ENCODE results near the gene ZFYVE9.
"Not testable (repeated sequence)": the region's sequence is repeated elsewhere in the genome, so short reads cannot be mapped to it uniquely, and the experiment has no call there.

The ZFYVE9 gene

DNA sequence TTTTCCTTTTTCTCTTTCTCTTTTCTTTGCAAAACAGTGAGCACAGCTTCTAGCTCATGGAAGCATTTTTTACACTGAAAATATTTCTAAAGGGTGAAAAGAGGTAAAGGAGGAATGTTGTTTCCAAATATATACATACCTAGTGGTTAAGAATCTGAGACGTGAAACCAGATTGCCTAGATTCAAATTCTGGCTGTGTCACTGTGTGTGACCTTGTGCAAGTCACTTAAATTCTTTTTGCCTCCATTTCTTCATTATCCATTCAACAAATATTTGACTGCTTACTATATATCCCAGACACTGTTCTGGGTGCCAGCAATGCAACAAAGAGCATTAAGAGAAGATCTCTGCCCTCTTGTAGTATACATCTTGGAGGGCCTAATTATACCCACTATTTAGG lies 53.3 kb downstream of the ZFYVE9 start:
- H3K27ac Mint-ChIP-seq, result no peak overlapping the region
- ATAC-seq, result no peak
- H3K9me3 Mint-ChIP-seq, result no peaks in the 10 kb centered on the region

DNA sequence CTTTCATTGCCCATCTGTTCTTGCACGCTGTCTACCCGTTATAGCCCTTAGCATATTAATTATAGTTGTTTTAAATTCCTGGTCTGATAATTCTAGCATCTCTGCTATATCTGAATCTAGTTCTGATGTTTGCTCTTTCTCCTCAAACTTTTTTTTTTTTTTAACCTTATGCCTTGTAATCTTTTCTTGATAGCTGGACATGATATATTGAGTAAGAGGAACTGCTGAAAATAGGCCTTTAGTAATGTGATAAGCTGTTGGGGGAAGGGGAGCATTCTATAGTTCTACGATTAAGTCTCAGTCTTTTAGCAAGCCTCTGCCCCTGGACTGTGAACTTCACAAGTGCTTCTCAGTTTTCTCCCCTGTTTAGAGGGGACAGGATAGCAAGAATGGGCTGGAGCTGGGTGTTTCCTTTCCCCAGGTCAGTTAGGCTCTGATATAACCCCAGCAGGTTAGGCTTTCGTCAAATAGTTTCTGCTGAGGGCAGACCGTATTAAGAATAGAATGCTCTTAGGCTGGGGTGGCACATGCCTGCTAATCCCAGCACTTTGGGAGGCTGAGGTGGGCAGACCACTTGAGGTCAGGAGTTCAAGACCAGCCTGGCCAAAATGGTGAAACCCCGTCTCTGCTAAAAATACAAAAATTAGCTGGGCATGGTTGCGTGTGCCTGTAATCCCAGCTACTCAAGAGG lies 62.2 kb downstream of the ZFYVE9 start:
- ATAC-seq, result no peak

More for the DNA sequence above, 53.3 kb downstream of the ZFYVE9 start:
- Mint-ChIP-seq H3K27me3 (peaks cover 13% of the 10 kb centered on the region), H3K36me3 (no peaks in the 10 kb centered on the region), H3K4me1 (no peaks in the 10 kb centered on the region), H3K4me3 (no peak overlapping the region)

DNA sequence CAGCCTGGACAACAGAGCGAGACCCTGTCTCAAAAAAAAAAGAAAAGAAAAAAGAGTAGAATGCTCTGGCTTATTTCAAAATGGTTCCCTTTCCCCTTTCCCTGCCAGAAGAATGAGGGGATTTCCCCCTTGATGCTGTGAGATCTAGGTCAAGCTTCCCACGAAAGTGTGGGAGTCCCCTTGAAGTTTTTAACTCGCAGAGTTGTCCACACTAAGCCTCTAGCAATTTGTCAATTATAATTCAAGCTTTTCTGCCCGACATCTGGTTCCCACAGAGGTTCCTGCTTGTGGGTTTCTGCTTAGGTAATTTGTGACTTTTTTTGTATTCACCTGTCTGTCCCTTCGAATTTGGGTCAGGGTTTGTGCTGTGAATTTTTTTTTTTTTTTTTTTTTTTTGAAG lies 62.8 kb downstream of the ZFYVE9 start:
- H3K9me3 Mint-ChIP-seq, result peaks cover 3% of the 10 kb centered on the region
- no peak overlapping the region for H3K27ac Mint-ChIP-seq
- peaks cover 6% of the 10 kb centered on the region for H3K36me3 Mint-ChIP-seq
- H3K27me3 Mint-ChIP-seq, result peaks cover 35% of the 10 kb centered on the region
- H3K4me3 Mint-ChIP-seq, result no peak overlapping the region
- no peaks in the 10 kb centered on the region for H3K4me1 Mint-ChIP-seq
- ATAC-seq, result no peak

More for the DNA sequence above, 62.2 kb downstream of the ZFYVE9 start:
- peaks cover 29% of the 10 kb centered on the region for H3K27me3 Mint-ChIP-seq
- no peaks in the 10 kb centered on the region for H3K4me1 Mint-ChIP-seq
- peaks cover 6% of the 10 kb centered on the region for H3K36me3 Mint-ChIP-seq
- no peak overlapping the region for H3K4me3 Mint-ChIP-seq
- no peak overlapping the region for H3K27ac Mint-ChIP-seq
- peaks cover 3% of the 10 kb centered on the region for H3K9me3 Mint-ChIP-seq

DNA sequence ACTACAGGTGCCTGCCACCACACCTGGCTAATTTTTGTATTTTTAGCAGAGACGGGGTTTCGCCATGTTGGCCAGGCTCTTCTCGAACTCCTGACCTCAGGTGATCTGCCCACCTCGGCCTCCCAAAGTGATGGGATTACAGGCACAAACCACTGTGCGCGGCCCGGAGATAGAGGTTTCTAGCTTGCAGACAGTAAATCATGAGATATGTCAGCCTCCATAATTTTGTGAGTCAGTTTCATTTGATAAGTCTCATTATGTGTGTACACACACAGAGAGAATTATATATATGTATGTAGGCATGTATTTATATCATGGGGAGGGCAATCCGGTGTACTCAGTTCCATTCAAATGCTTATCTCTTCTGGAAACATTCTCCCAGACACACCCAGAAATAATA lies 64.8 kb downstream of the ZFYVE9 start:
- H3K36me3 Mint-ChIP-seq, H3K27ac Mint-ChIP-seq, H3K4me3 Mint-ChIP-seq, H3K4me1 Mint-ChIP-seq, ATAC-seq, H3K9me3 Mint-ChIP-seq: not testable (repeated sequence)
- peaks cover 49% of the 10 kb centered on the region for H3K27me3 Mint-ChIP-seq

DNA sequence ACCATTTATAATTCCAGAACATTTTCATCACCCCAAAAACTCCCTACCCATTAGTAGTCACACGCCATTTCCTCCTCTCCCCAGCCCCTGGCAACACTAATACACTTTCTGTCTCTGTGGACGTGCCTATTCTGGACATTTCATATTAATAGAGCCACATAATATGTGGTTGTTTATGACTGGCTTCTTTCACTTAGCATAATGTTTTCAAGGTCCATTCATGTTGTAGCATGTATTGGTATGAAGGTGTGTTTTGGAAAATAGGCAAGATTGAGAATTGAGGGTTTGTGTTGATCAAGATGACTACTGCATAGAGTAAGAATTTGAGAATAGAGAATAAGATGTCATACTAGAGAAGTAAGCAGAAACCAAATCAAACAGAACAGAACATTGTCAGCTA lies 67.5 kb downstream of the ZFYVE9 start:
- Mint-ChIP-seq H3K4me1 (no peaks in the 10 kb centered on the region), H3K4me3 (no peak overlapping the region), H3K9me3 (no peaks in the 10 kb centered on the region), H3K27ac (no peak overlapping the region), H3K27me3 (peaks cover 43% of the 10 kb centered on the region), H3K36me3 (peaks cover 5% of the 10 kb centered on the region)
- no peak for ATAC-seq

DNA sequence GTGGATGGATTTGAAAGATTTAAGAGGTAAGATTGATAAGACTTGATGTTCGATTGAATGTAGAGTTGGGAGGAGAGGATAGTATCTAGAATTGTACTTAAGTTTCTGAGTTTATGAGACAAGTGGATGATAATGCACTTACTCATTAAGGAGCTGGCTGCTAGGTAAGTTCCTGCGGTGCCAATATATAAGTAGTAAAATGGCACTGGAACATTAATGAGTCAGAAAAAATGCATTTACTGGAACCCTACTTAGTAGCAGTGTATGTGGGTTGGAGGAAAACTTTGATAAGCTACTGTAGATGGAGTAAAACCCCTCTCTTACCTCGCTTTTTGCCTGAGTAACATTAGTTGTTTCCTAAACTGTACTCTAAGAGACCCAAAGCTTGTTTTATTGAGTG lies 68.2 kb downstream of the ZFYVE9 start:
- Mint-ChIP-seq H3K4me3 (no peak overlapping the region), H3K36me3 (peaks cover 5% of the 10 kb centered on the region), H3K9me3 (no peaks in the 10 kb centered on the region), H3K4me1 (no peaks in the 10 kb centered on the region), H3K27me3 (peaks cover 42% of the 10 kb centered on the region), H3K27ac (no peak overlapping the region)
- ATAC-seq, result no peak

DNA sequence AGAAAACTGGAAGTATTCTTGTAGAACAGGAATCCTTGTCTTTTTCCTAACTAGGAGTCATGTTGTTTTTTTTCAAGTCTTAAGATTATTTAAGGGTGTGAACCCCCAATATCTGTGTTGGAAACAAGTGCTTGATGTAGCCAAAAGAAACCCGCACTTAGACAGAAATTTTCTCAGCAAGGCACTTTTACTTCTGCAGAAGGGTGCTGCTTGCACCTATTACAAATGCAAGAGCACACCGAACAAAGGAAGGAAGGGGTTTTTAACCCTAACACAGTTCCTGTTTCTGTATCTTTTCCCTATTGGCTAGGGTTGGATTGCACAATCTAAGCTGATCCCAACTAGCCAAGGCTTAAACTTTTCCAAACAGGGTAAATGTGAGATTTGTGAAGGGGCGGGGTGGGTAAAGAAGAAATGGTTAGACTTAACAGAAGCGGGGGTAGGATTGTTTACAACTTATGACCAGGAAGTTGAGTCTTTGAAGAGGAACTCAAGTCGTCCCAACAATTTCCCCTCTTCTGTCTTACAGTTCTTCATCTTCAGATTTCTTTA lies 75.1 kb downstream of the ZFYVE9 start:
- no peak for ATAC-seq
- no peak overlapping the region for H3K4me3 Mint-ChIP-seq
- H3K9me3 Mint-ChIP-seq, result peaks cover 13% of the 10 kb centered on the region
- no peak overlapping the region for H3K27ac Mint-ChIP-seq
- peaks cover 21% of the 10 kb centered on the region for H3K27me3 Mint-ChIP-seq
- peaks cover 5% of the 10 kb centered on the region for H3K36me3 Mint-ChIP-seq
- H3K4me1 Mint-ChIP-seq, result no peaks in the 10 kb centered on the region

DNA sequence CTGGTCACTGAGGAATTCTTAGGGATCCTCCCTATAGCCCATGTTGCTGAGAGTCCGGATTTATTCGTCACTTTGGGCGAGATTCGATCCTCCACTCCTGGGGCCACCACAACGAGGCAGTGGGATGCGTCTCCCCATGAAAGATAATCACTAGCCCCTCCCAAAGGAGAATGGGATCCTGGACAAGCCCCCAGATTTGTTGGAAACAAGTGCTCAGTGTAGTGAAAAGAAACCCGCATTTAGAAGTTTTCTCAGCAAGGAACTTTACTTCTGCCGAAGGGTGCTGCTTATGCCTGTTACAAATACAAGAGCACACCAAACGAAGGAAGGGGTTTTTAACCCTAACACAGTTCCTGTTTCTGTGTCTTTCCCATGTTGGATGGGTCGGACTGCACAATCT lies 83.3 kb downstream of the ZFYVE9 start:
- H3K36me3 Mint-ChIP-seq, result no peaks in the 10 kb centered on the region
- H3K4me3 Mint-ChIP-seq, result no peak overlapping the region
- ATAC-seq, result no peak
- H3K4me1 Mint-ChIP-seq, result no peaks in the 10 kb centered on the region
- H3K27me3 Mint-ChIP-seq, result peaks cover 67% of the 10 kb centered on the region
- H3K27ac Mint-ChIP-seq, result no peak overlapping the region
- H3K9me3 Mint-ChIP-seq, result peaks cover 18% of the 10 kb centered on the region

DNA sequence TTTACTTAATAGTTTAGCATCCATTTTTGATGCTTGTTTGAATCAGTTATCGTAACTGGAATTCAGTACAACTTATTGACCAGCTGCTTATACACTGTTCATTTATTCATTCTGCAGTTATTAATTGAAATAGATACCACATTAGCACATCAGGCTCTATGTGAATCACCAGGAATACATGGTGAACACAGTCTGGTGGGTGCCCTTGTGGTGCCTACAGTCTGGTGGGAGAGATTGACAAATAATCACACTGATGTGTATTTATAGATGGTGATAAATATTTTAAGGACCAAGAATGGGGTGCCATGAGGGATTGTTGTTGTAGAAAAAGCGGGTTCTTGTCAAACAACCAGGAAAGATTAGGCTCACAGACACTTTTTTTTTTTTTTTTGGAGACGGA lies 87.6 kb downstream of the ZFYVE9 start:
- Mint-ChIP-seq H3K4me3 (no peak overlapping the region), H3K4me1 (no peaks in the 10 kb centered on the region), H3K27me3 (peaks cover 65% of the 10 kb centered on the region), H3K9me3 (peaks cover 14% of the 10 kb centered on the region), H3K27ac (no peak overlapping the region), H3K36me3 (no peaks in the 10 kb centered on the region)
- ATAC-seq, result no peak

DNA sequence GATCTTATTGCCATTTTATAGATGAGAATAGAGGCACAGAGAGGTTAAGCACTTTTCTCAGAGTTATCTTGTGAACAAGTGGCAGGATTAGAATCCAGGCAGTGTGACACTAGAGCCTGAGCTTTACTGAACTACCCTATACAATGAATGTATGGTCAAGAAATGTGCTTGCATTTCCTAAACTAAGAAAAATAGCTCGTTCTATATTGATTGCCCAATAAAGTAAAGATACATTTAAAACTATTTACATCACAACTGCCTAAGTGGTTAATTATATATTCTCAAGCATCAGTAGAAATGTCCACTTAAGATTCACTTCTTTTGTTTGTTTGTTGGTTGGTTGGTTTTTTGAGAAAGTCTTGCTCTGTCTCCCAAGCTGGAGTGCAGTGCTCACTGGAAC lies 91.6 kb downstream of the ZFYVE9 start:
- Mint-ChIP-seq H3K27me3 (peaks cover 87% of the 10 kb centered on the region), H3K27ac (no peak overlapping the region), H3K9me3 (no peaks in the 10 kb centered on the region), H3K4me3 (no peak overlapping the region), H3K4me1 (no peaks in the 10 kb centered on the region), H3K36me3 (no peaks in the 10 kb centered on the region)
- no peak for ATAC-seq

DNA sequence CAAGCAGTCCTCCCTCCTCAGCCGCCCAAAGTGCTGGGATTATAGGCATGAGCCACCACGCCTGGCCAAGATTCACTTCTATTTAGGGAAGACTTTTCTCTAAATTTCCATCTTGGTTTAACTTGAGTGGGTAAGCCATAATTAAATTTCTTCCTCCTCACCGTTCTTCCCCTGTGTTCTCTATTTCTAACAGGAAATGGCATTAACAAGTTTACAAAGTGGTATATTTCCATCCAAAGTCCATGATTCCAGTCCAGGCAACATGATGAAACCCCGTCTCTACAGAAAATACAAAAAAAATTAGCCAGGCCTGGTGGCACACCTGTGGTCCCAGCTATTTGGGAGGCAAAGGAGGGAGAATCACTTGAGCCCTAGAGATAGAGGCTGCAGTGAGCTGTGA lies 92.1 kb downstream of the ZFYVE9 start:
- Mint-ChIP-seq H3K36me3 (no peaks in the 10 kb centered on the region), H3K4me3 (no peak overlapping the region), H3K9me3 (no peaks in the 10 kb centered on the region), H3K4me1 (no peaks in the 10 kb centered on the region), H3K27ac (no peak overlapping the region), H3K27me3 (peaks cover 87% of the 10 kb centered on the region)
- no peak for ATAC-seq

DNA sequence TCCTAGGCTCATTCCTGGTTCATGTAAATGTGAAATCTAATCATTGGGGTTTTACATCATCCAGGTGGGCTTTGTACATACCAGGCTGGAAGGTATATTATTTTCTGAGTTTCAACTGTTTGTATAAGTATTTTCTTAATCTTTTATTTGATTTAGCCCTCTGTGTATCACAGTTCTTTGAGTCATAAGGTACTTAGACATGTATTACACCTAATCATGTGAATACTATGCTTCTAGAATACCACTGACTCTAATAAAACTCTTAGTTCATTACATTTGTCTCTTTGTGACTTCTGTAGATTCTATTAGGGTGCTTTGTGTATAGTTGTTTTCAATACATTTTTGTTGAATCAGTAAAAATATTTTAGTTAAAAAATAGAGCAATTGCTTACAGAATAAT lies 92.8 kb downstream of the ZFYVE9 start:
- H3K4me1 Mint-ChIP-seq, result peaks cover under 1% of the 10 kb centered on the region
- no peak for ATAC-seq
- peaks cover 81% of the 10 kb centered on the region for H3K27me3 Mint-ChIP-seq
- no peak overlapping the region for H3K4me3 Mint-ChIP-seq
- no peaks in the 10 kb centered on the region for H3K9me3 Mint-ChIP-seq
- H3K27ac Mint-ChIP-seq, result no peak overlapping the region
- no peaks in the 10 kb centered on the region for H3K36me3 Mint-ChIP-seq

DNA sequence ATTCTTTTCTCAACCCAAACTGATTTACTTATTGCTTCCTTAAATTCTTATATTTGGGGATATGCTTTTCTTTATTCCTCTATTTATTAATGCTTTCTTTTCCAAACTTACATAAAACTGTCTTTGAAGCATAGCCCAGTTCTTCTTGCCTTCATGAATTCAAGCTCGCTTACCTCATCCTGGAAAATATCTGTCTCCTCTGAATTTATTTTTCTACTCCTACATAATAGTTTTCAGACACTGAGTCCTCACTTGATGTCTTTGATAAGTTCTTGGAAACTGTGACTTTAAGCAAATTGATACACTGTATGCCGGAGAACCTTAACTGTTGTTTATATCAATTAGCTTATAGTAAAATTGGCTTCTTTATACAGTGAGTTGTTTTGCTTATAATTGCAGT lies 93.8 kb downstream of the ZFYVE9 start:
- Mint-ChIP-seq H3K4me3 (no peak overlapping the region), H3K36me3 (no peaks in the 10 kb centered on the region), H3K27ac (no peak overlapping the region), H3K27me3 (peaks cover 72% of the 10 kb centered on the region), H3K4me1 (peaks cover 6% of the 10 kb centered on the region), H3K9me3 (no peaks in the 10 kb centered on the region)
- ATAC-seq, result no peak

DNA sequence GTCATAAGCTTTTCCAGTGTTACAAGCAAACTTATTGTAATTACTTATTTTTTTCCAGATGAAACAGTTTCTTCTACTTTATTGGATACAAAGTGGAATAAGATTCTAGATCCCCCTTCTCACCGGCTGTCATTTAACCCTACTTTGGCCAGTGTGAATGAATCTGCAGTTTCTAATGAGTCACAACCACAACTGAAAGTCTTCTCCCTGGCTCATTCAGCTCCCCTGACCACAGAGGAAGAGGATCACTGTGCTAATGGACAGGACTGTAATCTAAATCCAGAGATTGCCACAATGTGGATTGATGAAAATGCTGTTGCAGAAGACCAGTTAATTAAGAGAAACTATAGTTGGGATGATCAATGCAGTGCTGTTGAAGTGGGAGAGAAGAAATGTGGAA lies 95.5 kb downstream of the ZFYVE9 start:
- Mint-ChIP-seq H3K27me3 (peaks cover 61% of the 10 kb centered on the region), H3K4me3 (no peak overlapping the region), H3K27ac (no peak overlapping the region), H3K36me3 (no peaks in the 10 kb centered on the region), H3K9me3 (no peaks in the 10 kb centered on the region), H3K4me1 (peaks cover 6% of the 10 kb centered on the region)
- ATAC-seq, result no peak

DNA sequence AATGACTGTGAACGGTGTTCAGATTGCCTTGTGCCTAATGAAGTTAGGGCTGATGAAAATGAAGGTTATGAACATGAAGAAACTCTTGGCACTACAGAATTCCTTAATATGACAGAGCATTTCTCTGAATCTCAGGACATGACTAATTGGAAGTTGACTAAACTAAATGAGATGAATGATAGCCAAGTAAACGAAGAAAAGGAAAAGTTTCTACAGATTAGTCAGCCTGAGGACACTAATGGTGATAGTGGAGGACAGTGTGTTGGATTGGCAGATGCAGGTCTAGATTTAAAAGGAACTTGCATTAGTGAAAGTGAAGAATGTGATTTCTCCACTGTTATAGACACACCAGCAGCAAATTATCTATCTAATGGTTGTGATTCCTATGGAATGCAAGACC lies 96.6 kb downstream of the ZFYVE9 start:
- Mint-ChIP-seq H3K4me3 (no peak overlapping the region), H3K27ac (no peak overlapping the region), H3K9me3 (no peaks in the 10 kb centered on the region), H3K36me3 (no peaks in the 10 kb centered on the region), H3K27me3 (peaks cover 55% of the 10 kb centered on the region), H3K4me1 (peaks cover 6% of the 10 kb centered on the region)
- no peak for ATAC-seq

DNA sequence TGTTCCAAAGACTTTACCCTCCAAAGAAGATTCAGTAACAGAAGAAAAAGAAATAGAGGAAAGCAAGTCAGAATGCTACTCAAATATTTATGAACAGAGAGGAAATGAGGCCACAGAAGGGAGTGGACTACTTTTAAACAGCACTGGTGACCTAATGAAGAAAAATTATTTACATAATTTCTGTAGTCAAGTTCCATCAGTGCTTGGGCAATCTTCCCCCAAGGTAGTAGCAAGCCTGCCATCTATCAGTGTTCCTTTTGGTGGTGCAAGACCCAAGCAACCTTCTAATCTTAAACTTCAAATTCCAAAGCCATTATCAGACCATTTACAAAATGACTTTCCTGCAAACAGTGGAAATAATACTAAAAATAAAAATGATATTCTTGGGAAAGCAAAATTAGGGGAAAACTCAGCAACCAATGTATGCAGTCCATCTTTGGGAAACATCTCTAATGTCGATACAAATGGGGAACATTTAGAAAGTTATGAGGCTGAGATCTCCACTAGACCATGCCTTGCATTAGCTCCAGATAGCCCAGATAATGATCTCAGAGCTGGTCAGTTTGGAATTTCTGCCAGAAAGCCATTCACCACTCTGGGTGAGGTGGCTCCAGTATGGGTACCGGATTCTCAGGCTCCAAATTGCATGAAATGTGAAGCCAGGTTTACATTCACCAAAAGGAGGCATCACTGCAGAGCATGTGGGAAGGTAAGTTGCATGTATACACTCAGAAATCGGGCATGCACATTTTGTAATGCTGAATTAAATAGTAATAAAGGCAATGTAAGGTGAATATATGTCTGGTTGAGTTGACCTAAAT lies 97.2 kb downstream of the ZFYVE9 start:
- Mint-ChIP-seq H3K4me1 (peaks cover 6% of the 10 kb centered on the region), H3K4me3 (no peak overlapping the region), H3K9me3 (no peaks in the 10 kb centered on the region), H3K27ac (no peak overlapping the region), H3K27me3 (peaks cover 48% of the 10 kb centered on the region), H3K36me3 (no peaks in the 10 kb centered on the region)
- ATAC-seq, result no peak

Data from stimulated activated memory B cell treated with anti-CD40 and anti-IgM and Interleukin-4, amounts not matched to agents 10 μg/mL and 1 μg/mL and 100 μg/mL, for 72 hours (primary cell).